CMK (cell line): ENCODE data around the gene FOCAD.

Source experiments
- DNase-seq: peaks from one replicate; pipeline ENCODE4 v3.0.0-alpha.2; 2010; ENCODE audit warnings: low read depth

Gene FOCAD

DNA sequence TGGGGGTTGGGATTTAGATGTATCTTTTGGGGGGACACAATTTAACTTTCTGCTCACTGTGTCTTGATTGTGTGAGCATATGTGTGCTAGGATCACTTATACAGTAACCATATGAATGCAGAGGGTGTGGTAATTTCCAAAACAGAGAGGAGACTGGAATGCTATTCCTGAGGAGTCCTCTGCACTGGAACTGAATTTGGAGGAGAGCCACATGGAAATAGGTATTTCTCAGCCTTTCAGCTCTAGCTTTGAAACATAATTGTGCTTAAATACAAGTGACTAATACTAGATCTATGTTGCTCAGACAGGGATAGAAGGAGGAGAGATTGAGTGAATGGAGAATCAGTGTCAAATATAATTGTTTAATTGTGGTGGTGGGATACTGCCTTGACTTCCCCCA lies 45.5 kb downstream of the FOCAD start:
- no peak for DNase-seq

DNA sequence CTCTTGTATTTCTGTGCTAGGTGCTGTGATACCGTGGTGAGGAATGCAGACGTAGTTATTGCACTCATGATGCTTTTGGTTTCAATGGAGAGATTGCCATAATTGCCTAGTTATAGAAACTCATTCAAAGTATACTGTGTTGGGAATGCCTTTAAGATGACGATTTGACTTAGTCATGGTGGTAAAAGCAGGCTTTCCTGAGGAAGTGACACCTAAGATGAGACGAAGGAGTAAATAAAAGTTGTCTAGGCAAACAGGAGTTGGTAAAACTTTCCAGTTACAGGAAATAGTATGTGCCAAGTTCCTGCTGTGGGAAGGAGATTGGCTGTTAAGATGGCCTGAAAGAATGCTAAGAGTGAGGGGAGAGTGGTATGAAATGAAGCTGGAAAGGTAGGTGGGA lies 48.1 kb downstream of the FOCAD start:
- DNase-seq = no peak

DNA sequence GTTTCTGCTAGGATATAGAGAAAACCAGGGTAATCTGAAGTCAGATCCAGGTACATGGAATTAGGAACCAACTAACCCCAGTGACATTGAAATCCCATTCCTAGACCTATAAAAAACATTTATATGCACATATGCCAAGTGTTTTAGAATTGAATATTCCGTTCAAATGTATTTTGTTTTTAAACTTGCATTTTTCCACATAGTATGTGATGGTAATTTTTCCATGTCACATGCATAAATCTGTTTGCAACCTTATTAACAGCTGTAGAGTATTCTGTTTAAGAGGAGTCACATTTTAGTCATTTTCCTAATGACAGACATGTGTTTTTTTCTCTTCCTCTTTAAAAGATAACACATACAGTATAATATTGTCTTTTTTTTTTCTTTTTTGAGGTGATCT lies 50.2 kb downstream of the FOCAD start:
- DNase-seq = no peak

DNA sequence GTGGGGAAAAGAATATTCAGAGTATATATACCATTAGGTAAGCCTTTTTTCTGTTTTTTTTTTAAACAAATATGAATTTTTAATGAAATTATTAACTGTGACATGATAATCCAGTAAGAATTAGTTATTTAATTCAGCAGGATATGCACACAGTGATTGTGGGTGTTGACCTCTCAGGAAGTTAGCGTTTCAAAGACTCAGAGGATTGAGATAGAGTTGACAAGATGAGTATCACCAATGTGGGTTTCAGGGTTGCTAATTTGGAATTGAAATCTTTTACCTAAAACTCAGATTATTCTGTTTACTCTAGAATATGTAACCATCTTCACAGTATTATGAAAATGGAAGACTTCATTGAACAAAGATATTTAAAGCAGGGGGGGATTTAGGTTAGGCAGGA lies 56.2 kb downstream of the FOCAD start:
- no peak for DNase-seq

DNA sequence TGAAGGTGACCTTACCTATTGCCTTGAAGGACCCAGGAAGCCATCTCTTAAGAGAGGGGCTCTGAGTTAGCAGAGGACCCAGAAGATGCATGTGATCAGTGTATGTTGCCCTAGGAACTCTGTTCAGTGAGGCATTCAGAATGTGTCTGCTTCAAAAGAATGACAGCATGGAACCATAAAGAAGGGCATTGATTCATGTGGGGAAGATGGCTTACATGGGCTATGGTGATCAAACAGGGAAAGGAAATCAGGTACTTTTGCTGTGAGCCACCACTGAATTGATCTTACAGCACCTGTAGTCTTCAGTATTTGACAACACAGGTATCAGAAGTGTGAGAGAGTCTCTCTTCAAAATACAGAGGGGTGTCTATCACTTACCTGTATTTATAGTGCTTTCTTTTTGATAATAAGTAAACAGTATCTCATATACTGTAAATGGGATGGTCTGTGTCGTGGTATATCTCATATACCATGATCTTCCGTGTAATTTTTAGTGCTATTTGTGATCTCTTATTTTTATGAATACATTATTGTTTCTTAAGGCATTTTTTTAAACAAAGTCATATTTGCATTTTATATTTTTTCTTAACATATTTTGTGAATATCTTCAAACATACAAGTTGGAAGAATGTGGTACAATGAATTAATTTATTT lies 57.0 kb downstream of the FOCAD start:
- DNase-seq = no peak

DNA sequence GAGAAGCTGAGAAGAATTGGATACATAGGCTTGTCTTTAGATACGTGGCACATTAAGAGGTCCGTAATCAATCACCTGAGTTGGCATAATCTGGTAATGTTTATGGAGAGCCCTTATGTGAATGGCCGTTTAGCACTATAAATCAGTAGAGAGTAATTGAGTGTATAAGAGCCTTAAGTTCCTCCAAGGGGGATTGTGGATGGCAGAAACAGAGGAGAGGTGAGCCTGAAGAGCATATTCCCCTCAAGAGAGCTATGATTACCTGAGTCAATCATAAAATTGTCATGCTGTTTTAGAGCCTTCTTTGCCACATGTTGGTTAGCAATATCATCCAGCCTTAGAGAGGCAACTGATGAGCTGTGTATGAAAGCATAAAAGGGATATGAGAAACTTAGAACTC lies 58.8 kb downstream of the FOCAD start:
- DNase-seq = no peak

DNA sequence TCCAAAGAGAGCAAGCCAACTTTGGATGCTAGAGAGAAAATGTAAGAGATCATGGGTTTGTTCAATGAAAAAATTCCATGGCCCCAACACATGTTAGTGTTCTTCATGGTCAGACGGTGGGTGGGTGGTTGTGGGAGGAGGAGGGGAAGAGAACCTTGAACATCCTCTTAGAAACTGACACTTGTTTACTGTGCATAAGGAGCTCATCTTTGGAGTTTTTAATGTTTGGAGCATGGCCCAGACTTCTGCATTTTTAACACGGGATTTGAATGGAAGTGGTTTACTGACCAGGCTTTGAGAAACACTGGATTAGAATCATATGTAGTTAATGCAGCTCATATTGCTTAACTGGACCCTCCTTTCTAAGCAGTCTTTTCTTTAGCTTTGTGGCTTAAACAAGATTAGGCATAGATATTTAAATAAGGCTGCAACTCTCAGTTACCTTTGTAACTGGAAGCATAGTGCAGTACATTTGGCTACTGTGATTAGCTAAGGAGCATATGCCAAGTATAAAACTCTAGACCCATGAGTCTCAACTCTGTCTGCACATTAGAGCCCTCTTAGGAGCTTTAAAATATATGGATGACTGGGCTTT lies 60.1 kb downstream of the FOCAD start:
- DNase-seq = no peak

DNA sequence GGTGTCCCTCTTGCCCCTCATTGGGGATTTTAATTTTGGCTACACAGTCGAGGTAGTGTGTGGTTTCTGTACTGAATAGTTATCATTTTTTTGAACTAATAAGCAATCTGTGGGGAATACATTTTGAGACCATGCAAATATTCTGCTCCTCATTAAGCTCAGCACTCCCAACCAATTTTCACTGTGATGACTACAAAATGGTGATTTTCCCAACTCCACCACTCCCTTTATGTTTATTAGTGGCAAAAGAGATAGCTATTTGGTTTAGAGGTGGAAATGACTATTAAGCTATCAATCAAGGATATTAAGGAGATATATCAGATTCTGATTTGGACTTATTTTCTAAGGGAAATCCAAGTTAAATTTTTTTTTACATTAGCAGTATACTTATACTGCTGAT lies 62.9 kb downstream of the FOCAD start:
- DNase-seq = no peak

DNA sequence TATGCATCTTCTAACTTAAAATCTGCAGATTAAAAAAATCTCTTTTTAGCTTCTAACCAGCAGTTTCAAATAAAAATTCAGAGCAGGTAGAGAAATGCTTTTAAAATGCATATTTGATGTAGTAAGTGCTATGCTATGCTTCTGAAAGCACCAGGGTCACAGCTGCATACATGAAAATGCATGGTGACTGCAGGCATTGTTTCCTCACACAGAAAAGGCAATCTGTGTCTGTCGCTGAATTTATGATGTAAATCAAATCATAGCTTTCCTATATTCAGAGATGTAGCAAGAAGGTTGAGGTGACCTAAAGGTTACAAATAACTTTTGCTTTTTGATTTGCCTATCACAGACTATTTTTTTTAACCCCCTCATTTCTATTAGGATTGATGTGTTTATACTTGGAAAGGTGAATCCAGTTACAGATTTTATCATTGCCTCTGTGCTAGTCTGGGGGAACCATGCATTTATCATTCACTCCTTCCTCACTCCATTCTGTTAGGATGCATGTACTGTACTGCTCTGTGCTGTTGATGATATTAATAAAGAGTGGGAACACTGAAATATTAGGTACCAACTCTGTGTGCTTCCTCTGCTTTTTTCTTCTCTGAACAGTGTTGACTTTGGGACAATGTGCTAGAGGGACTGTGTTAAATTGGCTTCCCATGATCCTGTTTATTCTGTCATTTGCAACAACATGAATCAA lies 65.6 kb downstream of the FOCAD start:
- DNase-seq = no peak

DNA sequence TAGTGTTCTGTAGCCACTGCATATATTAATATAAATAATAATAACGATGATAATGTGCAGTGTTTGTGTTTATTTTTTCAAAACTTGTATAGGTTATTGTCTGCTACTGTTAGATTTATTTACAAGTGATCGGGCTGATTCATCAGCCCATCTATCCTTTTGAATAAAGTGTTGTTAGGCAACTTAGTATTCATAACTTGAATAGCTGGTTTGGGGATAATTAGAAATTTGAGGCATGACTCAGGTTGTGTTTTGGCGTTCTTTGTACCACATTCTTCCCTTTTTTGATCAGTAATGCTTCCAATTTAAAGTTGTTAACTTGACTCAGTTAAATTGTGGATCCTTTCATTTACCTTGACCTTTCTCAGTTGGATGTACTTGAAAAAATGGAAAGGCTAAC lies 69.7 kb downstream of the FOCAD start:
- no peak for DNase-seq

DNA sequence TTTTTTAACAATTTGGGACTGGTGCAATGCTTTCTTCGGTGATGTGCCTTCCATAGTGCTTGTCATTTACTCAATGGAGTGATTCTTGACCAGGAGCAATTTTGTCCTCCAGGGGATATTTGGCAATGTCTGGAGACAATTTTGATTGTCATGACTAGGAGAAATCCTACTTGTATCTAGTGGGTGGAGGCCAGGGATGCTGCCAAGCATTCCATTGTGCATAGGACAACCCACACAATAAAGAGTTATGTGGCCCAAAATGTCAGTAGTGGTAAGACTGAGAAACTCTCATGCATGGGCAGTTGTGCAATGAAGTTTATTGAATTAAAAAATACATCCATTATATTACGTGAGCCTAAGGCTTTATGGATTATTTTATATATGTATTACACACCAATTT lies 70.5 kb downstream of the FOCAD start:
- no peak for DNase-seq

DNA sequence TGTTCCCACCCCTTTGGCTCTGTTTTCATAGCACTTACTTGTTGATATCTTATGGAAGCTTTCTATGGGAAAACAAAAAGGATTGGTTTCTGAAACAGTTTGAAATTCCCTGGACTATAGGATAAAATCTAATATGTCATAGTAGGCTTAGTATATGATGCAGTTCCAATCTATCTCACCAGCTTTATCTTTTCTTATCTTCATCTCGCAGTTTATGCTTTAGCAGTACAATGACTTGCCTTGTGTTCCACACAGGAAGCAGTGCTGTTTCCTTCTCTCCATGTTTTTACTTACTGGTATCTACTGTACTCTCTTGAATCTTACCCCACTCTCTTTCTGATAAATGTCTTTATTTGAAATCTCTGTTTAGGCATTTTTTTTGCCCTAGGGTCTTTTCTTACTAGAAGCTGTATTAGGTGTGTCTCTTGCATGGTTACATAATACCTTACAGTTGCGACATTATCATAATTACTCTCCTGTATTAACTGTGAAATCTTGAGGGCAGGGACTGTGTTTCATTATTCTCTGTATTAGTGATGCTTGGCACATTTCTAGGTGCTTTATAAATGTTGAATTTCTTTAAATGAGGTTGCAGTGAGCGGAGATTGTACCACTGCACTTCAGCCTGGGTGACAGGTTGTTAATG lies 76.3 kb downstream of the FOCAD start:
- DNase-seq = peak; percentile 29

DNA sequence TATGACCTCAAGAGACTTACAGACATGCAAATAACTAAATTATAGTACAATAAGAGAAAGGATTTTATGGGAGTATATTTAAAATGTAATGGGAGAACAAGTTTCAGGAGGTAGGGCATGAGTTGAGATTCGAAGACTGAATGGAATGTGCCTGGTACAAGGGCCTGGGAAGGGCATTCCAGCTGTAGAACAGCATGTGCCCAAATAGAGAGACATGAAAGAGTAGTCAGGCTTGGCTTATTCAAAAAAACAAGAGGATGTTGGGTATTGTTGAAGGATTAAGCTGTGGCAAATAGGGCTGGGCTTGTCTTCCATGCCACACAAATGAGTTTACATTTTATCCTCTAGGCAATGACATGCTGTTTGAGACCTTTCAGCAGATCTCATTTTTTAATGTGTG lies 86.9 kb downstream of the FOCAD start:
- DNase-seq = no peak

DNA sequence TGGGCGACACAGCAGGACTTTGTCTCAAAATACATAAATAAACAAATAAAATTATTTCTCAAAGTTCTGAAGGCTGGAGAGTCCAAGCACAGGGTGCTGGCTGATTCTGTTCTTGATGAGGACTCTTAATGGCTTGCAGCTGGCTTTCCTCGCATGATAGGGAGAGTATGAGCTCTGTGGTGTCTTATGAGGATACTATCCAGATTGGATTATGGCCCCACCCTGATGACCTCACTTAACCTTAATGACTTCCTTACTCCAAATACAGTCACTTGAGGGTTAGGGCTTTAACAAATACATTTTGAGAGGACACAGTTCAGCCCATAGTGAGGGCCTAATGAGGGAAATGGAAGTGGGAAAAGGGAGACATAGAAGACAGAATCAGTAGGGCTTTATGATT lies 87.7 kb downstream of the FOCAD start:
- DNase-seq = no peak

DNA sequence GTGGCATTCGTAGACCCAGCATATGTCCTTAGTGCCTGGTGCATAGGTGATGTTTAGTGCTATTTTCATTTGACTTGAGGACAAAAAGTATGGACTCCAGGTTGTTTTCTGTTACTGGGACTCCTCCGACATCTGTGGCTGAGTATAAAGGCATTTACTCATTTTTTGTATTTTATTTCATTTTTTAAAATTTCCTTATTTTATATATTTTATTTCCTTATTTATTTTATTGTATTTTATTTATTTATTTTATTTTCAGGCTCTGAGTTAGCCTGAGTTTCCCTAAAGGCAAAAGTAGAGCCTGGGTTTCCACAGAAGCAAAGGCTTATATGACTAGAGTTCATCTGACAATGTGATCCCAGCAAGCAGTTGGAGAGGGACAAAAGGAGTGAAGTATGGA lies 91.6 kb downstream of the FOCAD start:
- DNase-seq = no peak

DNA sequence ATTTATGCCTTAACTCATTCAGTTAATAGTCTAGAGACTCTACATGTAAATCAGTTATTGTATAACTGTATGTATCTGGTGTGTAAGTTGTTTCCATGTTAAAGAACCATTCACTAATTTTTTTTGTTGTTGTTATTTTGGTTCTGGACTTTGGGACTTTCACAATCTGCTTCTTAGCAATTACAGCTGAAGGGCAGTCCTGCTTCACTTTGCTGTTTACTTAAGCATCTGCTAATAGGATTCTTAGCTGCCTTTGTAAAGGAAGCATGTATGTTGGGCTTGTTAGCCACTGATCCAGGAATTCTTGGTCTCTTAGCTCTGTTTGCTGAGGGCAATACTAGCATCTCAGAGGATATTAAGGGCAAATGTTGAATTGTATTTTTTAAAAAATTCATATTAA lies 97.0 kb downstream of the FOCAD start:
- DNase-seq = no peak

DNA sequence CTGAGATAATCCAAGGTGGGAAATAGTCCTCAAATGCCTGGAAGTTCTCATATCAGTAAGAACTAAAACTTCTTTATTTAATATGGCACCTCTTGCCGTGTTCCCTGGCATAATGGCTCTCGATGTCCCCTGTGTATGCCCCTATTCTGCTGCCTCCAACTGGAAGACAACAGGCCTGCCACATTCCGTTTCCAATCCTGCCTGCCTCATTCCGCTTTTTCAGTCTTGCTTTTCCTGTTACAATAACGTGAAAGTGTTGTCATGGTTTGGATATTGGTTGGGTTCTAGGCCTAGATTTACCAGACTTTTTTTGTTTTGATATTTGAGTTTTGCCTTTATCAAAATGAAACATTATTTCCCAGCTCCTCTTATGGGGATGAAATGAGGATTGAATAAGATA lies 98.2 kb downstream of the FOCAD start:
- no peak for DNase-seq

DNA sequence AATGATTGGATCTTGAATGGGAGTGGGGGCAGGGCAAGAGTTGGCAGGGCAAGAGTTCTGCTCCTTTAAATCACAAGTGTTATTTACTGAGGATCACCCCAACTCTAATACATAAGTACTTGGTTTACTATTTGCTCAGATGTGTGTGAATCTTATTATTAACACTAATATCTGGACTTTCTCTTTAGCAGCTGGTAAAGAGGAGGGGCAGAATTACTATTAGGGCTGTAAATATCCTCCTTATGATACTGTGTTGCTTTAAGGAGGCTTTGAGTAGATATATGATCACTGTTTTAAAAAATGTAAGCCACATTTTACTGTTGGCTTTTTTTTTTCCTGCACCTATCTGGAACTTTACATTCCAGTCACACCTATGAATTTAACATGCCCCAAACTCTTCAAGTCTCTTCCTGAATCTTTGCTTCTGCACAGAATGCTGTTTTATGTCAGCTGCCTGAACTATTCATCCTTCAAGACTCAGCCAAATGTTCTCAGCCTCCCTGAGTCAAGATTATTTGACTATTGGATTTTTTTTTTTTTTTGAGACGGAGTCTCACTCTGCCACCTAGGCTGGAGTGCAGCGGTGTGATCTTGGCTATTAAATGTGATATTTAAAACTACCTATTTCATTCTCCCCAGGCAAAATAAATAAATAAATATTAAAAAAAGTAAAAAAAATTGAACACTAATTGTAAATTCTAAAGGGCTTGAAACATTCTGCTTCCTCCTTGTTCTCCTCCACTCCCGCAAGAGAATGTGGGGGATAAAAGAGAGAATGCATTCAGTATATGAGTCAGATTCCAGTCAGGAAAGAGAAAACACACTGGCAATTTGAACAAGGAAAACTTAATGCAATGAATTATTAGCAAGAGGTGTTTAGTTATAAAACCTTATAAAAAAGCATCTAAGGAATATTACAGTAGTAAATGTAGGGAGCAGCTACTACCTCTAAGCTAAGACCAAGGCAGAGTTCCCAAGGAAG lies 99.3 kb downstream of the FOCAD start:
- DNase-seq = no peak

DNA sequence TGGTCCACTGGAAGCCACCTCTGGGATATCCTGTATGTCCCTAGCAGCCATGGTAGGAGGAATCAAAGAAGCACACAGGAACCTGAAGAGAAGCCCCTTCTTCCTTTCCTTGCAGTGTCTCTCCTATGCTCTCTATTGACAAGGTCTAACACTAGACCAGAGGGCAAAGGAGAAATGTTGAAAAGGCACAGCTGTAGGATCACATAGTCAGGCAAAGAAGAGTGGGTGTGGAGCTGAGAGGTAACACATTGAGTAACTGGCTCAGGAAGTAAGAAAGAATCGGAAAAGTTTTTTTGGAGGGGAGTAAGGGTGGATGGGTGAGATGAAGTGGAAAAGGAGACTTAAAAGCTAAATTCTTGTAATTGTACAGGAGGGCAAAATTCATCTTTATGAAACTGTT lies 100.1 kb downstream of the FOCAD start:
- no peak for DNase-seq

DNA sequence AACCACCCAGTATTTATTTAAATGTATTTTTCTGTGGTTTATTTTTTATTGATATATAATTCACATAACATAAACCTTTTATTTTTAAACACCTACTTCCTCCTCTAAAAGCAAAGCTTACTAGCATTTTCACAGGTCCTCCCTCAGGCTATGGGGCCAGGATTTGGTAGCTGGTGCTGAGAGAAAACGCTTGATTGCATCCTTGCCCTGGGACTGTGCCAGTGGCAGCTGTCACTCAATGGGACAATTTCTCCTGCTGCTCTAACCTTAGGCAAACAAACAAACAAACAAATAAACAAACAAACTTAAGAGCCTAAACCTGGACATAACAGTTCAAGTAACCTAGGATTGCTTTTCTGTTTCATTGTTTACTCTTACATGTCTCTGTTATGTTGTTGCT lies 102.7 kb downstream of the FOCAD start:
- no peak for DNase-seq

DNA sequence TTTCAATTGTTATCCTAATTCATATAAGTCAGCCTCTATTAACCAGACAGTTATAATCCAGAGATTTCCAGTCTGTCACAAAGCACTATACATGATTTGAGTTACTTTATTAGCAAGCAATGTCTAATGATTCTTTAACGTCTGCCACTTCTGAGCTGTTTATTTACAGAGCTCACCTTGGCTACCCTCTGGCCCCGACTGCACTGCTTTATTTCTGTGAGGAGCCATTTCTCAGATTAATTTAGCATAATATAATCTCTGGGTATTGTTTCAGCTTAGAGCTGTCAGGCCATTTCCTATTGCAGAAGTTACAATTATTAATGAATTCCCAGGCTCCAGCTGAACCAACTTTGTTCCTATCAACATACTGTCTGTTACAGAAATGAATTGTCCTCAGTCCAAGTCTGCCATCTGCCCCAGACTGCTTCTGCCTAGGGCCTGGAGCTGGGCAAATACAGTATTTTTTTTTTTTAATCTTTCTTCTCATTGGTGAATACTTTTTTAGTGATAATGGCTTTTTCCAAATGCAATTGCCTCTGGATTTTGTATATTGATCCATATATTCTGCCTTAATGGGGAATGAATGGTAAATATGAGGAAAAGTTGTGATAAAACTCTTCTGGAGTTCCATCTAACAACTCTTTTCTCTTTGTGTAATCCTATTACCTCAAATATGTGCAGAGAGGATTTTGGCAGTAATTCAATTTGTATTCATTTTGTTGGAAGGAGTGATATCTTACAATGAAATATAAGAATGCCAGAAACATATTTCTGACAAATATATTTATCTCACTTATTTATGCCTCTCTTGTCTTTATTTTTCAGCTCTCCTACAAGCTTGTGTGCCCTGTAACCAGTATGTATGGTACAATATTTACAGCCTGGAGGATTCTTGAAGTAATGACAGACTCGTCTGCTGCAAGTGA lies 104.7 kb downstream of the FOCAD start:
- no peak for DNase-seq
